WI38 (cell line): ENCODE data around the gene PCDH1.

Source experiments
- H3K4me3 ChIP-seq: 2 replicates; pipeline ENCODE4 v1.5.1; 2011; ENCODE audit warnings: low read depth, mild to moderate bottlenecking, control low read depth, low read length
- CTCF ChIP-seq: IDR thresholded peaks from 2 replicates; pipeline ENCODE4 v1.5.1; 2012; ENCODE audit warnings: low read depth, mild to moderate bottlenecking, control low read depth, low read length

The PCDH1 gene

DNA sequence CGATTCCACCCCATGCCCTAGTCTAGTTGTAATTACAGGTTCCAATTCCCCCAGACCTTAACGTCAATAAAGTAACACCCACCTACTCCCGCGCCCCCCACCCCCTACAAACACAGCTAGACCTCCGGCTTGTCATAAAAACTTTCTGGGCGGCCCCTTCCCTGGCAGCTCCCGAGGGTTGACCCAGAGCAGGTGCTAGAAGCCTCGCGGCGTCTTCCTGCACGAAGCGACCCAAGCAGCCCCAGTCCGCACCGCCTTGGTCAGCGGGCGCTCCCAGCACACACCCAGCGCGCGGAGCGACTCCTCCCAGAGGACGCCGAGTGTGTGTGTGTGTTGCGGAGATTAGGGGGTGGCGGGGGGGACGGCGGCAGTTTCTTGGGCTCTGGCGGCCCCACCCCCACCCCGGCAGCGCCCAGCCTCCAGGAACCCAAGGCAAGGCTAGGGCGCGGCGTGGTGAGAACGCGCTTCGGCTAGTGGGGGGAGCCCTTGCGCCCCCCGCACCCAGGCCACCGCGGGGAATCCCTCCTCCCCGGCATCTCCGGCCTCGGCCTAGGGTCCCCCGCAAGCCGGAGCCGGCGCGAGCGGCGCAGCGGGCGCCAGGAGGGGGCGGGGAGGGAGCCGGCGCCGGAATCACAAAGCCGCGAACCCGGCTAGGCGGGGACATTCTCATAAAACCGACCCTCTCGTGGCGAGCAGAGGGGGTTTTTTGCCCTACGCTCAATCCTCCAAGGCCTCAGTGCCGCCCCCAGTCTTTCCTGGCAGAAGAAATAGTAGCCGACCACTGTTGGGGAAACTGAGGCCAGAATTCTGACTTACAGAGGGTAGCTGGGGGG lies 2.2 kb downstream of the PCDH1 start:
- TF ChIP-seq CTCF = no peak
- no peak overlapping the region for H3K4me3 ChIP-seq

DNA sequence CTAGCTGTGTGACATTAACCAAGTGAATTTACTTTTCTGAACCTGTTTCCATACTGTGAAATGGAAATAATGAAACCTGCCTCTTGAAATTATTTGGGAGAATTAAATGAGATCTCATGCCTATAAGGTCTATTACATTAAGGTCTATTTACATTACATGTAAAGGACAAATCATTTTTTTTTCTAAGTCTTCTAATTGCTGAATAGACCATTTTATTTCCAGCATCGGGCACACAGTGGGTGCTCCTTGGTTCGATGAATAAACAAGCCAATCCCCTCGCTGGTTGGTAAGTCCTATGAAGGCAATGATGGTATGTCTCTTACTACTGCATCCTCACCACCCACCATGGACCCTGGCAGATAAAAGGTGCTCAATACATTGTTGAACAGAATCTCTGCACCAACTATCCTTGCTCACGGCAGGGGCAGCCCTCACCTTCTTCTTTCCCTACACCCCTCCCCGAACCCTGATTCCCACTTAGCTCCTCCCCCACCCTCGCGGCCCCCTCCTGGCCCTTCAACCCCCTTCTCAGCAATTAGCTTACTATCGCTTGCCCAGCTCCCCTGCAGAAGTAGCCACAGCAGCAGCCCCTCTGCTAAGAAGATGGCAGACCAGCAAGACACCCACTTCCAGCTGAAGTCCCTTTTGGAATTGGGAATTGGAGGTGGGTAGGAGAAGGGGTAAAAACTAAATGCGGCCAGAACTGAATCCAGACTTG lies 3.0 kb downstream of the PCDH1 start:
- TF ChIP-seq CTCF = no peak
- no peak overlapping the region for H3K4me3 ChIP-seq

GRCh38 chr5:141874262-141874964 lies 3.8 kb downstream of the PCDH1 start:
- no peak for TF ChIP-seq CTCF
- no peak overlapping the region for H3K4me3 ChIP-seq

GRCh38 chr5:141873933-141874261 lies 4.3 kb downstream of the PCDH1 start:
- no peak overlapping the region for H3K4me3 ChIP-seq
- no peak for TF ChIP-seq CTCF

GRCh38 chr5:141872496-141873356 lies 5.5 kb downstream of the PCDH1 start:
- TF ChIP-seq CTCF = no peak
- H3K4me3 ChIP-seq = no peak overlapping the region

GRCh38 chr5:141871870-141872269 lies 6.3 kb downstream of the PCDH1 start:
- no peak overlapping the region for H3K4me3 ChIP-seq
- TF ChIP-seq CTCF = no peak
